Measurements from ENCODE around the gene ZBTB43. TPM values are rescaled to one million over a fixed set of nuclear protein-coding genes. Genes with fewer than 3 reads are reported as not detected.

Gene ZBTB43
- total RNA-seq, 1 experiment from 2014 or later, result 11.9 TPM

DNA sequence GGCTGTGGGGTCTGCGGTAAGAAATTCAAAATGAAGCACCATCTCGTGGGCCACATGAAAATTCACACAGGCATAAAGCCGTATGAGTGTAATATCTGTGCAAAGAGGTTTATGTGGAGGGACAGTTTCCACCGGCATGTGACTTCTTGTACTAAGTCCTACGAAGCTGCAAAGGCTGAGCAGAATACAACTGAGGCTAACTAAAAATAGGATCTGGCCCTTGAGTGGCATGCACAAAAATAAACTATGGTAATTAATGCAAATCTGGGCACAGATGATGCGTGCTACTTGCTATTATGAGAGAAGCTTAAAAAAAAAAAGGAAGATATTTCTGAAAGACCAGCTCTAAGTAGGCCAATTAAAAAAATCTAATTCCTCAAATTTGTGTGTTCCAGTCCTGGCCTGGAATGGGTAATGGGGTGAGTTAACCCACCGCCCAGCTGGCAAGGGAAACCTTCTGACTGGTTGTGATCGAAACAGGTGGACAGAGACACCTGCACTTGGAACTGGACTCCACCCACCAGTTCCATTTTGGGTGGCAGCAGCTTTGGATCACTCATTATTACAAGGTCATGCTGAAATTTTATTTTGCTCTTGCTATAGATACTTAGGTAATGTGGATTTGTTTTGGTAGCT is 29.0 kb downstream of the ZBTB43 start:
- Mint-ChIP-seq H3K4me3 (ENCODE audit: low read depth, unreplicated experiment) (no peak overlapping the region), H3K9me3 (ENCODE audit: low read depth, unreplicated experiment) (no peaks in the 10 kb centered on the region), H3K27me3 (ENCODE audit: unreplicated experiment) (no peaks in the 10 kb centered on the region), H3K36me3 (ENCODE audit: insufficient read depth, unreplicated experiment) (peaks cover 26% of the 10 kb centered on the region), H3K27ac (ENCODE audit: unreplicated experiment) (no peak overlapping the region), H3K4me1 (ENCODE audit: low read depth, unreplicated experiment) (no peaks in the 10 kb centered on the region)
- DNase-seq, result no peak
- no TSS peak for BruUV-seq (replicated peaks)
- CTCF ChIA-PET, result no interaction called here
- TF ChIP-seq CTCF (IDR thresholded peaks at IDR 0.05; ENCODE audit: unreplicated experiment), result no peak
- intact Hi-C loops (cut with micrococcal nuclease; ENCODE audit: unreplicated experiment), result no loop called here

DNA sequence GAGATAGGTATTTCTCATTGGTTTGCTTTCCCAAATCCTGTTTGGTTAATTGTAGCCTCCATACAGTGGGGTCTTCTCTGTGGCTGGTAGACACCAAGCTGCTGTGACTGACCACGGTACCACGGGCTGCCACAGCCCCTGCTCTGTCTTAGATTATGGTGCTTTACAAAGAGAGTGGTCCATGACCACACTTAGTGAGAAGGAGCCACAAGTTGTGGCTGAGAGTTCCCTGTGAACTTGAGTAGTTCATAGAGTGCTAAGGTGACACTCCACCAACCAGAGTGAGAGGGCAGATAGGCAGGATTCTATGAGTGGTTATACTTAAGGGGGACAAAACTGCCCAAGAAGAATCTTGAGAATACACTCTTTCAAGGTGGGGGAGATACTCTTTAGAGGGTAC is 29.8 kb downstream of the ZBTB43 start:
- TF ChIP-seq CTCF (IDR thresholded peaks at IDR 0.05; ENCODE audit: unreplicated experiment), result no peak
- Mint-ChIP-seq H3K27me3 (ENCODE audit: unreplicated experiment) (no peaks in the 10 kb centered on the region), H3K4me1 (ENCODE audit: low read depth, unreplicated experiment) (no peaks in the 10 kb centered on the region), H3K9me3 (ENCODE audit: low read depth, unreplicated experiment) (no peaks in the 10 kb centered on the region), H3K27ac (ENCODE audit: unreplicated experiment) (no peak overlapping the region), H3K4me3 (ENCODE audit: low read depth, unreplicated experiment) (no peak overlapping the region), H3K36me3 (ENCODE audit: insufficient read depth, unreplicated experiment) (peaks cover 33% of the 10 kb centered on the region)
- BruUV-seq (replicated peaks), result no TSS peak
- CTCF ChIA-PET, result no interaction called here
- no peak for DNase-seq
- intact Hi-C loops (cut with micrococcal nuclease; ENCODE audit: unreplicated experiment), result no loop called here

DNA sequence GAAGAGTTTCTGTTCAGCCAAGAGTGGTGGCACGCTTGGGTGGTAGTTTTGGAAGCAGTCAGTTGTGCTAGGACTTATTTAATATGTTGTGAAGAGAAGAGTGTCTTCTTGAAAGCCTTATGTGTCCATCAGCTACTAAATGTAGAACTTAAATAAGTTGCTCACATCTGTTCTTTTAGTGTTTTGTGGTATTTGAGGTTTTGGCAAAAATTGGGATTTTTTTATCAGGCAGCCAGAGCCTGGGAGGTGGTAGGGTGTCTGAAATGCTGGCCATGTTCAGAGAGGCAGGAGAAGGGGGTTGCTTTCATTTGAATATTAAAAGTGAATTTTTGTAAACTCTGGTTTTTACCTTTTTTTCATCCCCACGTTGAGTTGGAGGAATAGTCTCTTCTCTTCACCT is 31.4 kb downstream of the ZBTB43 start:
- Mint-ChIP-seq H3K9me3 (ENCODE audit: low read depth, unreplicated experiment) (no peaks in the 10 kb centered on the region), H3K4me1 (ENCODE audit: low read depth, unreplicated experiment) (no peaks in the 10 kb centered on the region), H3K36me3 (ENCODE audit: insufficient read depth, unreplicated experiment) (peaks cover 33% of the 10 kb centered on the region), H3K27me3 (ENCODE audit: unreplicated experiment) (no peaks in the 10 kb centered on the region), H3K4me3 (ENCODE audit: low read depth, unreplicated experiment) (no peak overlapping the region), H3K27ac (ENCODE audit: unreplicated experiment) (no peak overlapping the region)
- intact Hi-C loops (cut with micrococcal nuclease; ENCODE audit: unreplicated experiment), result no loop called here
- CTCF ChIA-PET, result interaction anchor here (0.7 kb wide), 1 partner anchor 442 kb away, joined by 3 read pairs; no protein-coding TSS in a partner anchor
- BruUV-seq (replicated peaks), result no TSS peak
- no peak for DNase-seq
- no peak for TF ChIP-seq CTCF (IDR thresholded peaks at IDR 0.05; ENCODE audit: unreplicated experiment)

- intact Hi-C loops (cut with micrococcal nuclease; ENCODE audit: unreplicated experiment), result no loop called here
- Mint-ChIP-seq H3K9me3 (ENCODE audit: low read depth, unreplicated experiment) (no peaks in the 10 kb centered on the region), H3K27me3 (ENCODE audit: unreplicated experiment) (no peaks in the 10 kb centered on the region), H3K4me1 (ENCODE audit: low read depth, unreplicated experiment) (peaks cover 9% of the 10 kb centered on the region), H3K36me3 (ENCODE audit: insufficient read depth, unreplicated experiment) (peaks cover 32% of the 10 kb centered on the region), H3K4me3 (ENCODE audit: low read depth, unreplicated experiment) (no peak overlapping the region), H3K27ac (ENCODE audit: unreplicated experiment) (no peak overlapping the region)
- no peak for DNase-seq
- CTCF ChIA-PET, result no interaction called here
- TF ChIP-seq CTCF (IDR thresholded peaks at IDR 0.05; ENCODE audit: unreplicated experiment), result no peak
- BruUV-seq (replicated peaks), result no TSS peak
Observed at GRCh38 chr9:126838055-126838811, 33.4 kb downstream of the ZBTB43 start.

All from Calu3 (cell line).